MCF 10A (cell line): Measurements from ENCODE around the gene RHBDD1. TPM values are rescaled to one million over a fixed set of nuclear protein-coding genes. Genes with fewer than 3 reads are reported as not detected.

Experiments
- BruUV-seq: library from RNA; stranded (reverse); fragments of 400-500 nt; replicated peaks from 2 replicates; lab custom pipeline; 2021; lab: Mats Ljungman, UMichigan
- CTCF ChIA-PET: fragments of 300-600 bp; sonication (Branson Sonifier 250); formaldehyde crosslinking; extraction: SDS; loops from one replicate; lab custom pipeline; 2021; ENCODE audit warnings: antibody characterized with exemption, inconsistent platforms; lab: Yijun Ruan, JAX
- POLR2A ChIA-PET: fragments of 300-600, 350-650 bp; sonication (Branson Sonifier 250); formaldehyde crosslinking; extraction: SDS; loops from one replicate; lab custom pipeline; 2020; ENCODE audit warnings: antibody characterized with exemption, inconsistent platforms; lab: Yijun Ruan, JAX
- DNase-seq: peaks from one replicate; pipeline ENCODE4 v3.0.0-alpha.2; 2018; ENCODE audit not compliant: unreplicated experiment
- H3K27ac Mint-ChIP-seq: one replicate; pipeline ENCODE4 v1.8.0; 2022; ENCODE audit warnings: mild to moderate bottlenecking, low read depth, mixed read lengths; ENCODE audit not compliant: unreplicated experiment
- H3K27me3 Mint-ChIP-seq: one replicate; pipeline ENCODE4 v1.8.0; 2022; ENCODE audit warnings: mixed read lengths; ENCODE audit not compliant: insufficient read depth, unreplicated experiment
- H3K36me3 Mint-ChIP-seq: one replicate; pipeline ENCODE4 v1.8.0; 2022; ENCODE audit warnings: mild to moderate bottlenecking, moderate library complexity, mixed read lengths; ENCODE audit not compliant: insufficient read depth, unreplicated experiment
- H3K4me1 Mint-ChIP-seq: one replicate; pipeline ENCODE4 v1.8.0; 2022; ENCODE audit warnings: mixed read lengths; ENCODE audit not compliant: insufficient read depth, unreplicated experiment
- H3K4me3 Mint-ChIP-seq: one replicate; pipeline ENCODE4 v1.8.0; 2022; ENCODE audit warnings: mild to moderate bottlenecking, moderate library complexity, mixed read lengths; ENCODE audit not compliant: unreplicated experiment
- H3K9me3 Mint-ChIP-seq: one replicate; pipeline ENCODE4 v1.8.0; 2022; ENCODE audit warnings: mixed read lengths; ENCODE audit not compliant: unreplicated experiment
- CTCF ChIP-seq: fragments of 200-600 bp; IDR thresholded peaks from one replicate; pipeline ENCODE4 v1.8.0; 2022; ENCODE audit warnings: antibody characterized with exemption, mild to moderate bottlenecking; ENCODE audit not compliant: unreplicated experiment
- intact Hi-C: fragments of 100-400 bp; cut with micrococcal nuclease; formaldehyde crosslinking; loops from 2 replicates; pipeline ENCODE4 v1.14.1; 2022
- total RNA-seq: library from RNA; stranded (reverse); gene quantifications from 2 replicates; pipeline ENCODE4 v1.2.3, GENCODE V29; 2022

The RHBDD1 gene
- total RNA-seq, 1 experiment from 2014 or later, result 76.0 TPM

DNA sequence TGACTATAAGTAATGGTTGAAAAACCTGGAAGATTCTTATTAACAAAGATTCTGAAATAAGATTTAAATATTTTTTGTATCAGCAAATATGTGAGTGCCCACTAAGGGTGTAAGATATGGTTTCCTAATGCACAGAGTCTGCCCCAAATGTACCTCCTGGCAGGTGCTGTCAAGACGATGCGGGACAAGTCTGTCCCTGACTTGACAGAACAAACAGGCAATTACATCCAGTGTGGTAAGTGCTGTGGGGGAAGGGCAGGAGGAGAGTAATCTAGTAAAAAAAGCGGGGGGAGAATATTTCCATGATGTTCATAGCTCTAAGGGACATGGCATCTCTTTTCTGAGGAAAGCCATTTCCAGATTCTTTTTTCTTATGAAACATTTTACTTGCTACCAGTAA lies 200.7 kb downstream of the RHBDD1 start:
- ChIA-PET POLR2A (no interaction called here), CTCF (interaction anchor here (0.6 kb wide), 1 partner anchor 236 kb away, joined by 3 read pairs; no protein-coding TSS in a partner anchor)
- no peaks in the 10 kb centered on the region for H3K4me1 Mint-ChIP-seq
- intact Hi-C loops, result loop anchor here (10.0 kb wide), 1 partner anchor 68 kb away; no protein-coding TSS in a partner anchor
- TF ChIP-seq CTCF, result no peak
- no peaks in the 10 kb centered on the region for H3K9me3 Mint-ChIP-seq
- DNase-seq, result no peak
- no TSS peak for BruUV-seq
- H3K36me3 Mint-ChIP-seq, result no peaks in the 10 kb centered on the region
- H3K27me3 Mint-ChIP-seq, result peaks cover 12% of the 10 kb centered on the region
- no peak overlapping the region for H3K27ac Mint-ChIP-seq
- no peak overlapping the region for H3K4me3 Mint-ChIP-seq

DNA sequence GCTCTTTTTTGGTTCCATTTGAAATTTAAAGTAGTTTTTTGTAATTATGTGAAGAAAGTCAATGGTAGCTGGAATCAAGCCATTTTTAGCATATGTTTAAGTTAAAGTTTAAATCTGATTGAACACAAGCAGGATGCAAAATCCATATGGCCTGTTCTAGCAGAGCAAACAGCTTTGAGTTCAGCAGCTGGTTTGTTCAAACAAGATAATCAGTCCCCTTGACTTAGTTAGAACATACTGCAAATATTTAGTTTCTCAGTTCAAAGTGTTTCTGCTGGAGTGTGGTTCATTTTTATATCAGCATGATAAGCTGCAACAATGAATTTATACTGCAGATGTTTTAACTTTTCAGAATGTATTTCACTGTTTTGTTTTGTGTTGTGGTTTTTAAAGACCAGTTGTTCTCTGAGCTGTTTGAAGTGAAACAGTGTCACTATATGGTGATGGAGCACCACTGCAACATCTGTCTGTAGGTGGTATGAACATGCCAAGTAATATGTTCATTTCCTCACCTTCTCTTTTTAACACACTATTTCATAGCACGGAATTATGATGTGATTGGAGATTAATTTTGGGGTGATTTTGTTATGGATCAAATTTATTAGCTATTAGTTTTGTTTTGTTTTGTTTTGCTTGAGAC lies 202.8 kb downstream of the RHBDD1 start:
- POLR2A ChIA-PET, result no interaction called here
- no peak for TF ChIP-seq CTCF
- H3K36me3 Mint-ChIP-seq, result no peaks in the 10 kb centered on the region
- DNase-seq, result no peak
- CTCF ChIA-PET, result interaction anchor here (0.6 to 0.7 kb wide), 3 partner anchors 16 to 1145 kb away, joined by 3 read pairs; no protein-coding TSS in a partner anchor
- H3K27ac Mint-ChIP-seq, result no peak overlapping the region
- no peaks in the 10 kb centered on the region for H3K9me3 Mint-ChIP-seq
- BruUV-seq, result no TSS peak
- no peaks in the 10 kb centered on the region for H3K4me1 Mint-ChIP-seq
- peaks cover 12% of the 10 kb centered on the region for H3K27me3 Mint-ChIP-seq
- H3K4me3 Mint-ChIP-seq, result no peak overlapping the region
- intact Hi-C loops, result loop anchor here (10.0 kb wide), 1 partner anchor 66 kb away; no protein-coding TSS in a partner anchor

- Mint-ChIP-seq H3K27me3 (no peaks in the 10 kb centered on the region), H3K4me3 (no peak overlapping the region), H3K27ac (no peak overlapping the region), H3K4me1 (no peaks in the 10 kb centered on the region), H3K36me3 (no peaks in the 10 kb centered on the region), H3K9me3 (no peaks in the 10 kb centered on the region)
- CTCF ChIA-PET, result no interaction called here
- POLR2A ChIA-PET, result no interaction called here
- TF ChIP-seq CTCF, result no peak
- no TSS peak for BruUV-seq
- intact Hi-C loops, result no loop called here
- DNase-seq, result no peak
These were observed 208.1 kb downstream of the RHBDD1 start for GRCh38 chr2:227043981-227044380.

Other genes starting within 250 kb of the RHBDD1 start
- gene IRS1, start 36.2 kb upstream of the RHBDD1 start, total RNA-seq, result 6.1 and 10.5 TPM in 2 replicates